GM21737 (cell line): ENCODE results near the gene SNX9.
"Not testable (repeated sequence)": the region's sequence is repeated elsewhere in the genome, so short reads cannot be mapped to it uniquely, and the experiment has no call there.

Experiments
- ATAC-seq: cut with Tn5 transposase; IDR thresholded peaks from one replicate; pipeline ENCODE4 v1.9.1; 2021; ENCODE audit warnings: mild to moderate bottlenecking, moderate library complexity; ENCODE audit not compliant: unreplicated experiment

The SNX9 gene

GRCh38 chr6:157967486-157967885, 144.4 kb downstream of the SNX9 start:
- no peak for ATAC-seq

DNA sequence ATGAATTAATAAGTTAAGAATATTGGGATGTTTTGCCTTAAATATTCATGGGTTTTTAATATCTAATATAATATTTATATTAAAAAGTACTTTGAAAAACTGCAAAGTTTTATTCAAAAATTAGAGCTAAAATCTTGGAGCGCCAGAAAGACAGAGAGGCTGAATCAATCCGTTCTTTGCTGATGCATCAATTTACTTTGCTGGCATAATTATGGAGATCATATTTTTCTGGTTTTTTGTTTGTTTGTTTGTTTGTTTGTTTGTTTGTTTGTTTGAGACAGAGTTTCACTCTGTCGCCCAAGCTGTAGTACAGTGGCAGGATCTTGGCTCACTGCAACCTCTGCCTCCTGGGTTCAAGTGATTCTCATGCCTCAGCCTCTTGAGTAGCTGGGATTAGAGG, 149.1 kb downstream of the SNX9 start:
- not testable (repeated sequence) for ATAC-seq

DNA sequence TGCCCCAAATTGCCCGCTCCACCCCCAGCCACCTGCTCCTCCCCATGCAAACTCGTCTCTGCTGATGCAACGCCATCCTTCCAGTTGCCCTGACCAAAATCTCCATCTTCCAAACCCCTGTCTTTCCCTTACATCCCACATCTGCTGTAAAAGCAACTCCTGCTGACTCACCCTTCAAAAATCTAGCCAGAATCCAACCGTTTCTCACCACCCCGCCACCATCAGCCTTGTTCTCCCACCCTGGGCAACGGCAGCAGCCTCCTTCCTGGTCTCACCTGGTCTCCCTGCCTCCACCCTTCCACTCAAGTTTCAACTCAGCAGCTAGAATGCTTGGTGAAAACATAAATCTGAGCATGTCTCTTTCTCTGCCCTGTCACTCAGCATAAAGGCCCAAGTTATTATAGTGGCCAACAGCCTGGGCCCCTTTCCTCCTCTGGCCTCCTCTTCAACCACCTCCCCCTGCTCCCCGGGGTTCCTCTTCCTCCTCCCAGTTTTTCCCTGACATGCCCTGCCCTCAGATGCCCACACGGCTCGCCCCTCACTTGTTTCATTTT, 151.4 kb downstream of the SNX9 start:
- no peak for ATAC-seq

- ATAC-seq: no peak
These were observed 151.9 kb downstream of the SNX9 start for GRCh38 chr6:157974967-157975366.

DNA sequence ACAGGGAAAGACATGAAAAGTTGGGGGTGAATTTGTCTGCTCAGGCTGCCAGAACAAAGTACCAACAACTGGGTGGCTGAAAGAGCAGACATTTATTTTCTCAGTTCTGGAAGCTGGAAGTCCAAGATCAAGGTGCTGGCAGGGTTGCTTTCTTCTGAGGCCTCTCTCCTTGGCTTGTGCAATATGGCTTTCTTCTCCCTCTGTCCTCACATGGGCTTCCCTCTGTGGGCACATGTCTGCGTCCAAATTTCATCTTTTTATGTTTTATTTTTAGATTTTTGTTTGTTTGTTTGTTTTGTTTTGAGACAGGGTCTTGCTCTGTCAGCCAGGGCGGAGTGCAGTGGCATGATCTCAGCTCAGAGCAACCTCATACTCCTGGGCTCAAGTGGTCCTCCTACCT, 152.4 kb downstream of the SNX9 start:
- ATAC-seq: no peak

DNA sequence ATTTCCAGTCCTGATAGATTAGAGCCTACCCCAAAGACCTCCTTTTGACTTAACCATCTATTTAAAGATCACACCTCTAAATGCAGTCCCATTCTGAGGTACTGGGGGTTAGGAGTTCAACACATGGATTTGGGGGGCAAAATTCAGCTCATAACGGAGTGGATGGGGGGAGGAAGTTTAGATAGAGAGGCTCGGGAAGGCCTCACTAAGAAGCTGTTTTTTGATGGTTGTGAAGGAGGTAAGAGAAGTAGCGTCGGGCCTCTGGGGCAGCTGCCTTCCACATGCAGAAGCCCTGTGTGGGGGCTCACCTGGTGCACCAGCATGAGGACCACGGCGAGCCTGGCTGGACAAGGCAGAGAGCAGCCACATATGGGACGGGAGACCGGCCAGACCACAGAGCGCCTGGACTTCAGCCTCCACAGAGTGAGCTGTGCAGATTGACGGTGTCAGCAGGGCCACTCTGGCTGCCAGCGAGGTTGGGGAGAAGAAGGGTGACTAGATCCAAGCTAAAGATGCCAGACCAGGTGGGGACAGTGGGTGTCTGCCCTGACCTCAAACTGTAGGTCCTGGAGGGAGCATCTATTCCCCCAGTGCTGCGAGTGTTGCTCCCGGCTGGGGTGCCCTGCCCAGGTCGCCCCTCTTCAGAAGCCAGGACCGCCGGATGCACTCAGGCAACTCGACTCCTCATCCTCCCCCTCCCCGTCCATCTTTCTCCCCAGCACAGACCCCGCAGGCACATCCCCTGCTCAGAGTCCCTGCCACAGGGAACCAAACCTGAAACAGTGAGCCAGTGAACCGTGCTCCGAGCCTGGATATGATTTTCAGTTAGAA, 153.5 kb downstream of the SNX9 start:
- ATAC-seq: no peak

DNA sequence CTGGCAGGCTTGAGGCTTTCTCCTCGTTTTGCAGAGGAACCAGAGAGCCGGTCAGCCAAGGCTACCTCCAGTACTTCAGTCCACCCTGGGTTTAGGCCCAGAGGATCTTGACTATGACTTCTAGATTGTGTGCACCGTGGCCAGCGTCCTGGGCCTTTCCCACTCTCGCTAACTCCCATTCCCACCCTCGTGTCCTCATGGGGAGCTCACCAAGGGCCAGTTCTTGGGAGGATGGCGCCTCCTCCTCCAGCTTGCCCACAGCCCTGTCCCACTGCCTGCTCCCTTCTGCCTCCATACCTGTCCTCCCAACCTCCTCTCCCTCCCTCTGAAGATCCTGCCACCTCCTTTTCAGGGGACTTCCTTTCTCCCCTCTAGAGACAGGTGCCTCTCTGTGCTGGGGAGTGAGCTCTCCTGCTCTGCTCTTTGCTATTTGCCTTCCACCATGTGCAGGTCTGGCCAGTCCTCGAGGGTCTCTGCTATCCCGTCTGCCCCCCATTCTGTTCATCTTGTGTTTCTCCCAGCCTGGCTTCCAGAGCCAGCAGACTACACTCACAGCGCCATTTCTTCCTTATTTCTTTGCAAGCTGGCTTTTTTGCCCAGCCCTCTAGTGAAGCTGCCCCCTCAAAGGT, 154.2 kb downstream of the SNX9 start:
- no peak for ATAC-seq

- no peak for ATAC-seq
These were observed 155.2 kb downstream of the SNX9 start for GRCh38 chr6:157978021-157978783.

GRCh38 chr6:157980288-157981131, 157.5 kb downstream of the SNX9 start:
- ATAC-seq: no peak

DNA sequence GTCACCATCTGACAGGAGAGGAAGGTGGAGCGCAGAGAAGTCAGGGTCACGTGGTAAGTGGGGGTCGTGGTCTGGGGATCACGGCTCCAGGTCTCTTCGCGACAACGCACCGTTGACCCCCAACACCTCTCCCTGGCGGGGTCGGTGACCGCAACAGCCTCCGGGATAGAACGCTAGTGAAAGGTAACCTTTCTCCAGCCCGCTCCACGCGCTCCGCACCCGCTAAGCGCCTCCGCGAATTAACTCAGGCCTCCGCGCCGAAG, 158.0 kb downstream of the SNX9 start:
- ATAC-seq: peak; percentile 32

DNA sequence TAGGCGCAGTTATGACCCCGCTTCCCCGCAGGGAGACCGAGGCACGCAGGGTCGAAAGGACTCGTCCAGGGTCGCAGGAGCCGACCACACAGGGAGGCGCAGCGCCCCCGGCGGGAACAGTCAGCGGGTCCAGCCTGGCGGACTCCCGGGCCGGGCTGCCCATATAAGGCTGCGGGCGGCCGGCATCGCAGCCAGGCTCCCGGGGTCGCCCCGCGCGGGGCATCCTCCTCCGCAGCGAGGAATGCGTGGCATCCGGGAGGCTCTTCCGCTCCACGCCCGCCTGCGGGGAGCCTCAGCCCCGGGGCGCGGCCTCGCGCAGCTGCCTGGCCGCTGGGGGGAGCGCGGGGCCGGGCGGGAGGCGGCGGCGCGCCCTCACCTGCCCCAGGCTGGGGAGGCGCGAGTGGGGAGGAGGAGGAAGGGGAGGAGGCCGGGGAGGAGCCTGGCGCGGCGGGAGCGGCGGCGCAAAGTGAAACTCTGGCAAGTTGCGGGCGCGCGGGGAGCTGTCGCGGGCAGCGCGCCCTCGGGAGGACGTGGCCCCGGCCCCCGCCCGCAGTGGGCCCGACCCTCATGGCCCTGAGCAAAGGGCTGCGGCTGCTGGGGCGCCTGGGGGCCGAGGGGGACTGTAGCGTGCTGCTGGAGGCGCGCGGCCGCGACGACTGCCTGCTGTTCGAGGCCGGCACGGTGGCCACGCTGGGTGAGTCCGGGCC, 158.5 kb downstream of the SNX9 start, which contains the start of gene SYNJ2:
SYNJ2 (plus strand) TSS at position 469 of the 707 bp plus-strand sequence; CDS start at position 568, 99 bp downstream.
- ATAC-seq: peak; percentile 70

DNA sequence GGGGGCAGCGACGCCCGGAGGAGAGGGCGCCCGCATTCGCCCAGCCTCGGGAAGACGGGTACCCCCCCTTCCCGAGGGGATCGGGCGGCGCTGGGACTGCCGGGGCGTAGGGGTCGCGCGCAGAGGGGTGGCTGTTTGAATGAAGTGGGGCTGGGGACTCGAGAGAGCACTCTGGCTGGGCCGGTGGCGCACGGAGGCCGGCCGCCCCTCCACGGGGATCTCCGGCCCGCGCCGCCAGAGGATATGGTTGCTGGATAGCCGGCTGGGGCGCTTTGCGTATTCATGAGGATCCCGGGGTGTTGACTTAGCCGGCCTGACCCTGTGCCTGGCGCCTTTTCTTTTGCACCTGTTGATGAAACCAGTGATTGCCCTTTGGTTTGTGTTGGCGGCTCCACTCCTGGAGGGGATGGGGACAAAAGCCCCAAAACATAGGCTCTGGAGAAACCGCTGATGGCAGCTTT, 159.1 kb downstream of the SNX9 start:
- ATAC-seq: peak; percentile 32

GRCh38 chr6:157982563-157983405, 159.7 kb downstream of the SNX9 start:
- no peak for ATAC-seq

DNA sequence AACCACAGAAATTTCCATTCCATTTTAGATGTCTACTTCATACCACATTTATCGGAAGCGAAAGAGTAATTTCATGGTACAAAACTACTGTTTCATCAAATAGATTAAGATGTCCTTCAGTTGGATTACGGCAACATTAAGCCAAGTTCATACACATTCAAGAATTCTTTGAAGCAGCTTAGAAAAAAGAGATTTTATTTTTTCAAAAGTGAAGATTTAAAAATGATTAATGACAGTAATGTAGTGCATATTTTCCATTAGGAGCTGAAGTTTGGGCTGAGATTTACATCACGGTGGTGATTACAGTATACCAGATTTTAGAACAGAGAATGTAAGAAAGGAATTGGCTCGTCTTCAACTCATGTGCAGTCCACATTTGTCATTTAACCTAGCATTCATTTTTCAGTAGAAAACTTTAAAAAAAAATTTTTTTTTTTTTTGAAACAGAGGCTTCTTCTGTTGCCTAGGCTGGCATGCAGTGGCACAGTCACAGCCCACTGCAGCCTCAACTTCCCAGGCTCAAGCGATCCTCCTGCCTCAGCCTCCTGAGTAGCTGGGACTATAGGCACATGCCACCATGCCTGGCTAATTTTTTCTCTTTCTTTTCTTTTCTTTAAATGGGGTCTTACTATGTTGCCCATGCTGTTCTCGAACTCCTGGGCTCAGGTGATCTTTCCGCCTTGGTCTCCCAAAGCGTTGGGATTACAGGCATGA, 160.5 kb downstream of the SNX9 start:
- no peak for ATAC-seq

- ATAC-seq: no peak
These were observed 161.1 kb downstream of the SNX9 start for GRCh38 chr6:157984128-157984527.

DNA sequence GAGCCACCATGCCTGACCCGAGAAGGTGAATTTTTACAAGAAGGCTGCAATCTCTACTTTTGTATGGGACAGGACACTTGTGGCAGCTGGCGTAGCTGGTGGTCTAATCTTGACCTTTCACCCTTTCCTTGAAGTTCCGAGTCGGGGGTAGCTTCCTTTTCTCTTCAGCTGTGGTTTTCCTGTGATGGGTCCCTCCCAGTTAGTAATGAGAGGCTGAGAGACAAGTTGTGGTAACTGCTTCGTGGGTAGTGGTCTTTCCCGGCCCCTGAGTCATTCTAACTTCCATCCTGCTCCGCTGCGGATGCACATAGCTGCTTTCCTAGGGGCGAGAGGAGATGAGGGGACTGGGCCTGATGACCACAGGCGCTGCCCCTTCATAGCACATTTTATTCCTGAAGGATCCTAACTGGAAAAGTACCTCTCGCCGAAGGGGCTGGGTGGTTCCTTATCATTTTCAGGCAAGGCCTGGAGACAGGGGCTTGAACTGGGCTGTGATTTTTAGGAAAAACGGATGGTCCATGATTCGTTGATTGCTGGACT, 161.7 kb downstream of the SNX9 start:
- ATAC-seq: no peak

GRCh38 chr6:157985378-157986155, 162.5 kb downstream of the SNX9 start:
- no peak for ATAC-seq
